Right atrium auricular region (tissue), 2 donors: Measurements from ENCODE around the gene ITFG1. TPM values are rescaled to one million over a fixed set of nuclear protein-coding genes. Genes with fewer than 3 reads are reported as not detected.

Experiments
- DNase-seq: peaks from one replicate; pipeline ENCODE4 v3.0.0-alpha.2; 2019; ENCODE audit warnings: low spot score
- H3K27ac ChIP-seq, 2 donors: fragments of 200-600 bp; sonication (generic); 1 replicate in 1 of 2; 2 replicates in 1 of 2; pipeline ENCODE4 v1.5.1; 2016 to 2019
- H3K27me3 ChIP-seq, 2 donors: fragments of 200-600 bp; sonication (generic); one replicate each; pipeline versions ENCODE4 v1.5.1 to v1.6.0; 2017 to 2019
- H3K36me3 ChIP-seq: fragments of 200-600 bp; sonication (generic); one replicate; pipeline ENCODE4 v1.5.1; 2016
- H3K4me1 ChIP-seq, 2 donors: fragments of 200-600 bp; sonication (generic); one replicate each; pipeline versions ENCODE4 v1.5.1 to v1.6.0; 2017 to 2019
- H3K4me3 ChIP-seq, 2 donors: fragments of 200-600 bp; sonication (generic); 1 replicate in 1 of 2; 2 replicates in 1 of 2; pipeline ENCODE4 v1.5.1; 2017 to 2019; ENCODE audit warnings: mild to moderate bottlenecking in 1 of 2, moderate library complexity in 1 of 2
- H3K9me3 ChIP-seq, 2 donors: fragments of 200-600 bp; sonication (generic); one replicate each; pipeline ENCODE4 v1.5.1; 2019
- total RNA-seq, 2 donors: library from RNA; depleted of rRNA; stranded (reverse); fragments of >200 nt; gene quantifications; one replicate each; pipeline ENCODE4 v1.1.0, GENCODE V29; 2016
- TF ChIP-seq, protein P1 (sequence below), 2 donors: fragments of 200-600 bp; sonication (generic); IDR thresholded peaks; one replicate each; pipeline ENCODE4 v1.5.1; 2019; ENCODE audit warnings: antibody characterized with exemption in 2 of 2

The ITFG1 gene
- total RNA-seq, result 10 to 100 TPM; 40.3 to 79.6 TPM

DNA sequence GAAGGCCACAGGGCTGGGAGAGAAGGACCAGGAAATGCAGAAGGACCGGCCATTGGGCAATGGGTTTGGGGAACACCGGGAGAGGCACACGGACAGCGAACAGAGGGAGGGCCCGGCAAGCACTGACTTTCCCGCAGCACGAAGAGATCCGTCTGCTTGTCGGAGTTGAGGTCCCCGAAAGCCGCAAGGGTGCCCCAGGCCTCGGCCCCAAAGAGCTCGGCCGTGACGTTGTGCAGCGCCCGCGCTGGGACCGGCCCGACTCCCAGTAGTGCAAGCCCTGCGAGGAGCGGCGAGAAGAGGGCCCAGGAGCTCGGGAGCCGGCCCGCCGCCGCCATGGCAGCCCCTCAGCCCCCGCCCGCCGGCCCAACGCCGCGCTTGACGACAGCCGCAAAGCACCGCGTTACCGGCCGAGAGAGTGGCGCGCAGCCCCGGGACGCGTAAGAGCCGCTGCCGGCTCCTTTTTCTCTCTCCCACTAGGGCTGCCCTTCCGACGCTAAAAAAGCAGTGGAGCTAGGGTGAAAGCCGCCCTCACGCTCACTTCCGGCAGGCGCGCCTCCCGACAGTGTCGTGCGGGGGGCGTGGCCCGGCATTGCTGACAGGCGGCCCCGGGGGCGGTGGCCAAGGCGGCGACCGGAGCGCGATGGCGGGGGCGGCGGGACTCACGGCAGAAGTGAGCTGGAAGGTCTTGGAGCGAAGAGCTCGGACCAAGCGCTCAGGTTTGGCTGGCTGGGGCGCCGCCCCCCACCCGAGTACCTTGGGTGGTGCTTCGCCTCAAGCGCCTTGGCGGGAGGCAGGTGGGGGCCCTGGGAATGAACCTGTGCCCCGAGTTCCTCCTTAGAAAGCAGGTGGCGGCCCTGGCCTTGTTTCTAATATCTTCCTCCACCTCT, at the start of gene ITFG1, which contains the start of gene PHKB:
Gene ITFG1, minus strand, starts transcription at position 353 of the 887 bp plus-strand sequence. Its CDS starts 18 bp downstream, at position 335.
Gene PHKB, plus strand, starts transcription at position 621 of the 887 bp plus-strand sequence. Its CDS starts 20 bp downstream, at position 641.
- no peaks in the 10 kb centered on the region for H3K27me3 ChIP-seq
- no peaks in the 10 kb centered on the region for H3K36me3 ChIP-seq
- peak; percentile 86 for DNase-seq
- no peaks in the 10 kb centered on the region for H3K9me3 ChIP-seq
- peak within 1 kb of the TSS; percentile 85 to 91 for H3K4me3 ChIP-seq
- H3K27ac ChIP-seq, result peak within 1 kb of the TSS; percentile 93 to 99
- TF ChIP-seq, protein P1, sequence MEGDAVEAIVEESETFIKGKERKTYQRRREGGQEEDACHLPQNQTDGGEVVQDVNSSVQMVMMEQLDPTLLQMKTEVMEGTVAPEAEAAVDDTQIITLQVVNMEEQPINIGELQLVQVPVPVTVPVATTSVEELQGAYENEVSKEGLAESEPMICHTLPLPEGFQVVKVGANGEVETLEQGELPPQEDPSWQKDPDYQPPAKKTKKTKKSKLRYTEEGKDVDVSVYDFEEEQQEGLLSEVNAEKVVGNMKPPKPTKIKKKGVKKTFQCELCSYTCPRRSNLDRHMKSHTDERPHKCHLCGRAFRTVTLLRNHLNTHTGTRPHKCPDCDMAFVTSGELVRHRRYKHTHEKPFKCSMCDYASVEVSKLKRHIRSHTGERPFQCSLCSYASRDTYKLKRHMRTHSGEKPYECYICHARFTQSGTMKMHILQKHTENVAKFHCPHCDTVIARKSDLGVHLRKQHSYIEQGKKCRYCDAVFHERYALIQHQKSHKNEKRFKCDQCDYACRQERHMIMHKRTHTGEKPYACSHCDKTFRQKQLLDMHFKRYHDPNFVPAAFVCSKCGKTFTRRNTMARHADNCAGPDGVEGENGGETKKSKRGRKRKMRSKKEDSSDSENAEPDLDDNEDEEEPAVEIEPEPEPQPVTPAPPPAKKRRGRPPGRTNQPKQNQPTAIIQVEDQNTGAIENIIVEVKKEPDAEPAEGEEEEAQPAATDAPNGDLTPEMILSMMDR (IDR thresholded peaks at IDR 0.05), result no peak
- peaks cover 0 to 57% of the 10 kb centered on the region in 2 donors for H3K4me1 ChIP-seq

DNA sequence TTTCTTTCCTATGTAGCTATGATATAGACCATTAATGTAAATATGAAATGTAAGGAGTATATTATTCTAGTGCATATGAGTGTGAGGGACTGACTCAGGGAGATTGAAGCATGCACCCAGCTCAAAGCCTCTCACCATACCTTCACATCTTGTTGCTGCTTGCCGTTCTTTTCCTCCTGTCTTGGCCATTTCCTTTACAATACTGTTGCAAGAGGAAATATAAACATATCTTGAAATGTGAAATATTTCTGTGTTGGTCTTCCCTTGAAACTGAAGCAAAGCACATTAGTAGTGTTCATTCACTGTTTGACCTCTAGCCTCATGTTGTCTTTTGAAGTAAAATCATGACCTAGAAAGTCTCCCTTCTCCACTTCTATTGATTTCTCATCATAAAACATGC, 46.8 kb upstream of the ITFG1 start:
- H3K4me3 ChIP-seq, result no peak overlapping the region
- no peaks in the 10 kb centered on the region for H3K9me3 ChIP-seq
- no peaks in the 10 kb centered on the region for H3K27me3 ChIP-seq
- TF ChIP-seq, protein P1 (IDR thresholded peaks at IDR 0.05), result no peak
- no peaks in the 10 kb centered on the region for H3K4me1 ChIP-seq
- DNase-seq, result no peak
- H3K27ac ChIP-seq, result no peak overlapping the region
- H3K36me3 ChIP-seq, result peaks cover 52% of the 10 kb centered on the region

DNA sequence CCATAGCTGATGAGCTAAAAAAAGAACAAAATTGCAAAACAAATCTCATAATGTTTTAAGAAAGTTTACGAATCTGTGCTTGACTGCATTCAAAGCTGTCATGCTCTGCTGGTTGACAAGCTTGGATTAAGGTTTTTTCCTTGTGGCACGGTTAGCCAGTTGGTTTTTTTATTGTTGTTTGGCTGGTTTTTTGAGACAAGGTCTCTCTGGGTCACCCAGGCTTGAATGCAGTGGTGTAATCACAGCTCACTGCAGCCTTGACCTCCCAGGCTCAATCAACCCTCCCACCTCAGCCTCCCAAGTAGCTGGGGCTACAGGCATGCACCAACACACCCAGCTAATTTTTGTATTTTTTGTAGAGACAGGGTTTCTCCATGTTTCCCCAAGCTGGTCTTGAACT, 45.9 kb upstream of the ITFG1 start:
- no peak overlapping the region for H3K4me3 ChIP-seq
- H3K4me1 ChIP-seq, result no peaks in the 10 kb centered on the region
- no peaks in the 10 kb centered on the region for H3K9me3 ChIP-seq
- TF ChIP-seq, protein P1 (IDR thresholded peaks at IDR 0.05), result no peak
- no peak for DNase-seq
- no peak overlapping the region for H3K27ac ChIP-seq
- no peaks in the 10 kb centered on the region for H3K27me3 ChIP-seq
- peaks cover 44% of the 10 kb centered on the region for H3K36me3 ChIP-seq

DNA sequence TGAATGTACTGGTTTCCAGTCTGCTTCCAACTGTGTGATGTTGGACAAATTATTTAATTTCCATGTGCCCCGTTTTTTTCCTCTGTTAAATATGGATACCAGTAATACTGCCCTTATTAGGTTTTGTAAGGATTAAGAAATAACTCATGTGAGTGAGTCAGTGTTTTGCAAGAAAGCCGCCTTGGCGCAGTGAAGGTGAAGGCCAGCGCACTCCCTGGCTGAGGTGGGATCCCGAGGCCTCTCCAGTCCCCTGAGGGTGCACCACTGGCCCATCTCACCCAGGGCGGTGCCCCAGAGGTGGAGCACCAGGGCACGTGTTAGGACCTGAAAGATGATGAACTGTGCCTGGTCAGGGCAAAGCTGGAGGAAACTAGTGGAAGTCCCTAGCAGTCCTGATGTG, 43.7 kb upstream of the ITFG1 start:
- TF ChIP-seq, protein P1 (IDR thresholded peaks at IDR 0.05), result no peak
- H3K36me3 ChIP-seq, result peaks cover 47% of the 10 kb centered on the region
- H3K4me3 ChIP-seq, result no peak overlapping the region
- H3K27me3 ChIP-seq, result no peaks in the 10 kb centered on the region
- H3K9me3 ChIP-seq, result no peaks in the 10 kb centered on the region
- H3K4me1 ChIP-seq, result no peaks in the 10 kb centered on the region
- H3K27ac ChIP-seq, result no peak overlapping the region
- no peak for DNase-seq

DNA sequence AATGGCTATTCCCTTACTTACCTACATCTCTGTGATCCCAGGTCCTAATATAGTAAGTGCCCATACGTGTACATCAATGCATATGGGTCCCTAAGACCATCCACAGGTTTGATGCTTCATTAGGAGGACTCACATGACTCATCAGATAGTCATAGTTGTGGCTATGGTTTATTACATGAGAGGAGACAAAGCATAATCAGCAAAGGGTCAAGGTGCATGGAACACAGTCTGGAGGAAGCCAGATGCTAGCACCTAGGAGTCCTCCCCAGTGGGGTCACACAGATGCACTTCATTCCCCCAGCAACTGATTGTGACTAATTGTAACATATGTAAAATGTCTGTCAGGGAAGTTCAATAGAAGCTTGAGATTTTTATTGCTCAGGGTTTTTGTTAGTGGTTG, 43.1 kb upstream of the ITFG1 start:
- Histone ChIP-seq H3K36me3 (peaks cover 47% of the 10 kb centered on the region), H3K27ac (no peak overlapping the region), H3K9me3 (no peaks in the 10 kb centered on the region), H3K4me1 (no peaks in the 10 kb centered on the region), H3K4me3 (no peak overlapping the region), H3K27me3 (no peaks in the 10 kb centered on the region)
- DNase-seq, result no peak
- TF ChIP-seq, protein P1 (IDR thresholded peaks at IDR 0.05), result no peak
